Measurements from ENCODE around the gene INSYN1. TPM values are rescaled to one million over a fixed set of nuclear protein-coding genes. Genes with fewer than 3 reads are reported as not detected.
"Not testable (repeated sequence)": the region's sequence is repeated elsewhere in the genome, so short reads cannot be mapped to it uniquely, and the experiment has no call there.

The INSYN1 gene
- total and polyA plus RNA-seq, 2 of the 13 experiments (the other 11 are each of a cell fraction or from before 2014, with no cell fraction given), result not detected

GRCh38 chr15:73786538-73786937, 33.4 kb upstream of the INSYN1 start:
- no peak for ATAC-seq
- peaks cover 1 to 12% of the 10 kb centered on the region in 2 experiments; a peak in 1 of 5 replicates for H3K27me3 ChIP-seq (ENCODE audit: control insufficient read depth in 1 of 2, insufficient read depth in 2 of 2, low read length in 2 of 2)

GRCh38 chr15:73785256-73786014, 32.3 kb upstream of the INSYN1 start:
- FAIRE-seq; BruUV-seq (replicated peaks); H3K9me3 ChIP-seq (ENCODE audit: low read length); H3K9ac ChIP-seq (ENCODE audit: insufficient read depth, low read depth, low read length); POLR2A ChIA-PET; H3K27ac ChIP-seq (ENCODE audit: extremely low read length, insufficient read depth, low read length); H4K20me1 ChIP-seq (ENCODE audit: insufficient read depth, low read length); H3K79me2 ChIP-seq (ENCODE audit: insufficient read depth, low read length); in situ Hi-C loops (cut with HindIII; ENCODE audit: extremely low pct_ligation_motif_present, low pct_unique_long_range_greater_than_20kb); CTCF ChIA-PET (ENCODE audit: low intra/inter-chr PET ratio, low total read pairs); H3K4me2 ChIP-seq (ENCODE audit: low read depth, low read length); H3K4me3 ChIP-seq (replicated peaks in 1 of 3; ENCODE audit: insufficient read depth in 1 of 3, low read depth in 2 of 3, low read length in 3 of 3); H3K36me3 ChIP-seq (replicated peaks in 1 of 2; ENCODE audit: control insufficient read depth in 1 of 2, insufficient read depth in 2 of 2, low read length in 2 of 2); DNase-seq (ENCODE audit: low spot score); intact Hi-C loops (cut with micrococcal nuclease; ENCODE audit: unreplicated experiment); ATAC-seq; H2AFZ ChIP-seq (ENCODE audit: low read length): not testable (repeated sequence)
- H3K4me1 ChIP-seq (ENCODE audit: insufficient read depth, low read length), result peaks cover 31% of the 10 kb centered on the region
- H3K27me3 ChIP-seq (ENCODE audit: control insufficient read depth in 1 of 2, insufficient read depth in 2 of 2, low read length in 2 of 2), result peaks cover 1 to 12% of the 10 kb centered on the region in 2 experiments; a peak in 1 of 5 replicates
- 13% methylated on average over 11 of the region's 12 CpGs for WGBS (ENCODE audit: low lambda C conversion rate)

More at GRCh38 chr15:73786538-73786937, 33.4 kb upstream of the INSYN1 start:
- no TSS peak for BruUV-seq (replicated peaks)
- Histone ChIP-seq H3K36me3 (replicated peaks in 1 of 2; ENCODE audit: control insufficient read depth in 1 of 2, insufficient read depth in 2 of 2, low read length in 2 of 2) (no peaks in the 10 kb centered on the region), H2AFZ (ENCODE audit: low read length) (no peak overlapping the region), H3K9ac (ENCODE audit: insufficient read depth, low read depth, low read length) (no peak overlapping the region), H3K4me1 (ENCODE audit: insufficient read depth, low read length) (peaks cover 33% of the 10 kb centered on the region), H3K4me2 (ENCODE audit: low read depth, low read length) (no peak overlapping the region), H3K27ac (ENCODE audit: extremely low read length, insufficient read depth, low read length) (no peak overlapping the region), H4K20me1 (ENCODE audit: insufficient read depth, low read length) (no peaks in the 10 kb centered on the region), H3K79me2 (ENCODE audit: insufficient read depth, low read length) (no peaks in the 10 kb centered on the region), H3K9me3 (ENCODE audit: low read length) (no peaks in the 10 kb centered on the region), H3K4me3 (replicated peaks in 1 of 3; ENCODE audit: insufficient read depth in 1 of 3, low read depth in 2 of 3, low read length in 3 of 3) (no peak overlapping the region)
- TF ChIP-seq XBP1 (CRISPR knock-in tag; IDR thresholded peaks at IDR 0.05), result no peak
- no peak for TF ChIP-seq RBAK (CRISPR knock-in tag; IDR thresholded peaks at IDR 0.05)
- no peak for TF ChIP-seq ZNF546 (CRISPR knock-in tag; conservative IDR thresholded peaks at IDR 0.05)
- no peak for TF ChIP-seq MED13 (CRISPR knock-in tag; IDR thresholded peaks at IDR 0.05)
- TF ChIP-seq CBX5 (CRISPR knock-in tag; IDR thresholded peaks at IDR 0.05; ENCODE audit: borderline replicate concordance), result no peak
- TF ChIP-seq CCDC6 (CRISPR knock-in tag; IDR thresholded peaks at IDR 0.05), result no peak
- TF ChIP-seq GATA4 (IDR thresholded peaks at IDR 0.05; ENCODE audit: borderline replicate concordance, low read depth), result no peak
- no peak for TF ChIP-seq REST (IDR thresholded peaks at IDR 0.05; ENCODE audit: borderline replicate concordance in 1 of 2, low read depth in 1 of 2, low read length in 2 of 2)
- TF ChIP-seq PRPF4 (IDR thresholded peaks at IDR 0.05; ENCODE audit: low read depth, low read length, poor library complexity, severe bottlenecking), result no peak
- TF ChIP-seq HOXA7 (CRISPR knock-in tag; IDR thresholded peaks at IDR 0.05), result no peak
- TF ChIP-seq ZNF850 (CRISPR knock-in tag; conservative IDR thresholded peaks at IDR 0.05), result no peak
- no peak for TF ChIP-seq ZFX (CRISPR knock-in tag; IDR thresholded peaks at IDR 0.05; ENCODE audit: low read depth)
- TF ChIP-seq MATR3 (CRISPR knock-in tag; IDR thresholded peaks at IDR 0.05), result no peak
- TF ChIP-seq ZNF101 (CRISPR knock-in tag; IDR thresholded peaks at IDR 0.05; ENCODE audit: borderline replicate concordance, low read depth), result no peak
- TF ChIP-seq ZNF598 (CRISPR knock-in tag; IDR thresholded peaks at IDR 0.05; ENCODE audit: borderline replicate concordance), result no peak
- no peak for TF ChIP-seq HCFC1 (IDR thresholded peaks at IDR 0.05; ENCODE audit: low read depth, low read length)
- no peak for TF ChIP-seq RFXAP (CRISPR knock-in tag; IDR thresholded peaks at IDR 0.05; ENCODE audit: borderline replicate concordance)
- intact Hi-C loops (cut with micrococcal nuclease; ENCODE audit: unreplicated experiment), result no loop called here
- 4% methylated on average over 5 of the region's 6 CpGs for WGBS (ENCODE audit: low lambda C conversion rate)
- ChIA-PET POLR2A (no interaction called here), CTCF (ENCODE audit: low intra/inter-chr PET ratio, low total read pairs) (no interaction called here)
- in situ Hi-C loops (cut with HindIII; ENCODE audit: extremely low pct_ligation_motif_present, low pct_unique_long_range_greater_than_20kb), result no loop called here
- FAIRE-seq (no peak), DNase-seq (ENCODE audit: low spot score) (no peak)

All from HepG2 (cell line).